GM21737 (cell line): ENCODE data around the gene AMELY.
"Not testable (repeated sequence)": the region's sequence is repeated elsewhere in the genome, so short reads cannot be mapped to it uniquely, and the experiment has no call there.

Source experiments
- ATAC-seq: cut with Tn5 transposase; IDR thresholded peaks from one replicate; pipeline ENCODE4 v1.9.1; 2021; ENCODE audit warnings: mild to moderate bottlenecking, moderate library complexity; ENCODE audit not compliant: unreplicated experiment

Gene AMELY, protein sequence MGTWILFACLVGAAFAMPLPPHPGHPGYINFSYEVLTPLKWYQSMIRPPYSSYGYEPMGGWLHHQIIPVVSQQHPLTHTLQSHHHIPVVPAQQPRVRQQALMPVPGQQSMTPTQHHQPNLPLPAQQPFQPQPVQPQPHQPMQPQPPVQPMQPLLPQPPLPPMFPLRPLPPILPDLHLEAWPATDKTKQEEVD

DNA sequence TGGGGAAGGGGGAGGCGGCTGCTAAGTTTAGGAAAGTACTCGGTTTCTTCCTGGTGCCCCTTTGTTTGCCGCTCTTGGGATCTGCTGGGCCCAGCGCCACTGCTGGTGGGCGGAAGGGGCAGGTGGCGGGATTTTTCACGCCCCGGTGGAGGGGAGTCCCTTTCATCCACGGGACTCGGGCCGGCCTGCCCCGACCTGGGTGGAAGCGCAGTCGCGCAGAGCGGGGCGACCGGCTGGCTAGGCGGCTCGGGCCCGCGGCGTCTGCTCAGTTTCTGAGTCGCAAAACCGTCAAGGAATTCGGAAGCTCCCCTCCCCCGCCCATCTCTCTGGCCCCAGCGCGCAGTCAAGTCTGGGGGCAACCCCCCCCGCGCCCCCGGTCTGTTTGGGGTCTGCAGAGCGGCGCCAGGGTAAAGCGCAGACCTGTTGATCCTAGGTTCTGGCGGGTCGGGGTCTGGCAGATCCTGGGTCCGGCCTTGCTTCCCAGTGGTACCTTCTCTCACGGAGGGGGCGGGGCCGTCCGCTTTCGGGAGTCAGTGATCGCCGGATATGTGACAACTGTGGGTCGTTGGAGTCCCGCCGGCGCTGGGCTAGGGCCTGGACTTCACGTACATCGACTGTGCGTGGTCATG is at the start of gene AMELY:
Gene AMELY, minus strand, starts transcription at position 500 of the 629 bp plus-strand sequence. CDS start 39,144 bp downstream, outside the sequence.
- ATAC-seq: no peak

DNA sequence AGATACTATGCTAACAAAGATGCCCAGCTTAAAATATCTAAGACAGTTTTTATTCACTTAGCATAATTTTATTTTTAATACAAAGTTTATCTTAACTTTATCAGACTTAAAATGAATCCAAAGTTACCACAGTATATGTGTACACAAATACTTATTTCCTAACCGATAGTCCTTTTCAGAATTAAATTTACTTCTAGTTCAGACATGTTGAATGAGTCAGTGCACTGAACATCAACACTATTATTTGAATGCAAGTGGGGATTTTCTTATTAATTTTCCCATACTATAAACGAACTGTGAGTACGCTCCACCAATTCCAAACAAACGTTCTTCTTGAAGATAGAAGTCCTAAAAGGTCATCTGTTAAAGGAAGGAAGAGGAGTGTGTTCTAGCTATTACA is 38.4 kb upstream of the AMELY start:
- ATAC-seq: no peak

DNA sequence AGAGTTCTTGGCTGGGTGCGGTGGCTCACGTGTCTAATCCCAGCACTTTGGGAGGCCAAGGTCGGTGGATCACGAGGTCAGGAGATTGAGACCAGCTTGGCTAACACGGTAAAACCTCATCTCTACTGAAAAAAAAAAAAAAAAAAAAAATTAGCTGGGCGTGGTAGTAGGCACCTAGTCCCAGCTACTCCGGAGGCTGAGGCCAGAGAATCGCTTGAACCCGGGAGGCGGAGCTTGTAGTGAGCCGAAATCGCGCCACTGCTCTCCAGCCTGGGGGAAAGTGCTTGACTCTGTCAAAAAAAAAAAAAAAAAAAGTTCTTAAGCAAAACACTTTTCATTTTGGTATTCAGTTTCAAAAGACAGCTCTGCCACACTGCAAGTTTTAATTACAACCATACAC is 36.8 kb upstream of the AMELY start:
- ATAC-seq: no peak

DNA sequence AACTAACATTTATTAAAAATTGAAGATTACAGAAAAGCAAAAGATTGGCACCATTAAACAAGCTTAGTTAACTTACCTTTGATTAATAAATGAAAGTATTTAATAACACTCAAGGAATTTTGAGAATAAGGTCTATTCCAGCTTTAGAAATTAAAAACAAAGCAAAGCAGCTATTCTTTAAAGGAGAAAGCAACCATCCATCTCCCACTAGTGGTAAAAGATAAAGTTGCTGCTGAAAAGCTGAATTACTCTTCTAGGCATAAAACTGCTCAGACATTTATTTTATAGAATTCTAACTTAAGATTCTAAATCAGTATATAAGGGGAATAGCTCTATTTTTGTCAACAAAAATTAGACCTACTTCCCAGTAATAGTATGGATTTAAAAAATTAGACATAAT is 36.1 kb upstream of the AMELY start:
- ATAC-seq: no peak

DNA sequence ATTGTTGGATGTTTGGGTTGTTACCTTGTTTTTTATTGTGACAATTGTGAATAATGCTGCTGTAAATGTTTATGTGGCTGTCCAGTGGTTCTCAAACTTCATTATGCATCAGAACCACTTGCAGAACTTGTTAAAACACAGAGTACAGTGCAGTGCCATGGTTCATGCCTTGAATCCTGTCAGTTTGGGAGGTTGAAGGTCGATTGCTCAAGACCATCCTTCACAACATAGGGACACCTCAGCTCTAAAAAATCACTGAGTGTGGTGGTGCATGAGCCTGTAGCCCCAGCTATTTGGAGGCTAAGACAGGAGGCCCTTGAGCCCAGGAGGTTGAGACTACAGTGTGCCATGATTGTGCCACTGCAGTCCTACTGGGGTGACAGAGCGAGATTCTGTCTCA is 23.9 kb upstream of the AMELY start:
- no peak for ATAC-seq

DNA sequence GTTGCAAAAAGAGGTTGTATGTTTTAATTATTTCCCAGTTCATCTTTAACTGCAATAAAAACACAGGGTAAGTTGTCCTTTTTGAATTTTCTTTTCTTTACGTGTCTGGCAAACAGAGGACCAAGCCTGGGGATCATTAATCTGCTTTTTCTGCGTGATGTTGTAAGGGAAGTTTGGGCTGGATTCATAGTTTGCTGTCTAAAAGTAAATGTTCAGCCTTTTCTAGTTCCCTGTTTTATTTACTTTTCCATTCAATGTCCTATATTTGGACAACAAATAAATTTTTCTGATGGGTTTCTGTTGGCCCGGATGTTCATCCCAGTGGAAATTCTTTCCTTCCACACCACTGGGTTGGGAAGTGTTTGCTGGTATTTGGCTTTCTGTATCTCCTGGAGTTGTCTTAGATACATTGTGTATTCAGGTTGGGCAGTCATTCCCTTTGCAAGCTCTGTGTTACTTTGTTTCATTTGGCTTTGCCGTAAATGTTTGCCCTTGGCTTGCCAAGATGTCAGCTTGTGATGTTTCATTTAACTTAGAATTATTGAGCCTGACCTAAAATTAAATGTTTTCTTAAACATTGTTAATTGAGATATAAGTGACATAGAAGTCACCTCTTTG is 20.3 kb upstream of the AMELY start:
- no peak for ATAC-seq

DNA sequence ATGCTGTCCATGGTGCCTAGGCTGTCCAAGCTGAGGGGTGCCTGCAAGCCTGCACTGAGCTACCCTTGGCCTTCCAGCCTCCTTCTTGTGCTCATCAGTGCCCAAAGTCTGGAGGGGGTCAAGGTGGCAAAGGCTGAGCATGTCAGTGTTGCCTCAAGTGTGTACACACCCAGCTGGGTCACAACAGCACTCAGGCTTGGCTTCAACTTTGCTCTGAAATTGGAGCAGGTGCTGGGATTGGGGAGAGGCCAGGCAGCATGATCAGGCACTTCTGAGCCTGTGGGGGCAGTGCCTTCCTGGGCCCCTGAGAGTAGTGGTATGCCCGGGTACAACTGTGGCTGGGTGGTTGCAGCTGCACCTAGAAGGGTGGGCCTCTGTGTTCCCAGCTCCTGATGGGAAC is 17.7 kb upstream of the AMELY start:
- no peak for ATAC-seq

DNA sequence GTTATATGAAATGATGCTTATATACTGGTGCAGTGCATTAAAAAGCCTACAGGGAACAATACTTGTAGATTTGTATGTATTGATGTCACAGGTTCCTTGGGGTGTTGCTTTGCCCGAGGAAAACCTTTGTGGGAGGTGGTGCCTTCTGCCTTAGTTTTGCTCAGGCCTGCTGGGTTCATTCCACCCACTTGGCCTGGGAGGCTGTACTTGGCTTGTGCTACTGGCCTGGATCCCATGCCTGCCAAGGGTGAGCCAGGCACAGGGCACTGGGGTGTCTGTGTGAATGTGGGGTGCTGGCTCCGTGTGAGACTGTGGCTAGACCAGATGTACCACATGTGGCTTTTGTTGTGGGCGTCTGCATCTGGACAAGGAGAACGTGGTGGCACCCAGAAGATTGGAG is 16.7 kb upstream of the AMELY start:
- no peak for ATAC-seq

DNA sequence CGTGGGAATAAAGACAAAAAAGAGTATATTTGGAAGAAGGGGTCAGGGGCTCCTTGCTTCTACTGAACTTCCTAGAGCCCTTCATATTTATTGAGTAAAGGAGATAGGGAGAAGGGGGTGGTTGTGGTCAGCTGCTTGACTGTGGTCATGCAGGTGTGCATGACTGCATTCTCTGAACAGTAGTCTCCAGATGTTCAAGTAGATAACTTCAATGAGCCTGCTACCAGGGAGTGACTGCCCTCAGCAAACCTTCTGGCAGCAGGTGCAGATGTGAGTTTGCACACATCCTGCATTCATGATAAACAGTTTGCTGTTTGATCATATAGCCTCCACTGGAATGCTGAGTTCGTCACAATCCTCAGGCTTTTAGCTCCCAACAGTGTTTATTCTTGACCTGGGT is 9.5 kb upstream of the AMELY start:
- no peak for ATAC-seq

DNA sequence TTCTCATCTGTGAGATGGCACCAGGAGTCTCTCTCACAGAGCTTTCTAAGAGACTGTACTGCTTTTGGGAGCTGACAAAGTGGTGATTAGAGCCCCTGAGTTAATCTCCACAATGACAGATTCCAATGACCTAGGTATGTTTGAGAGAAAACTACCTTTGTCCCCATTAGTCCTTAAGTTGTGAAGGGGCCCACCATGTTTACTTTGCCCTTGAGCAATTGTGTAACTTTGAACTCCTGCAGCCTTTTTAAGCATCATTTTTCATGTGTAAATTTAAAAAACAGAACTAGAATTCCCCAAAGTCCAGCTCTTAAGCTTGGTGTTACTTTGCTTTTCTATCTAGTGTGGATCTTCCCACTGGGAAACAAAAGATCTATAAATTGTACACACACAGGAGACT is 1.8 kb upstream of the AMELY start:
- ATAC-seq: no peak

DNA sequence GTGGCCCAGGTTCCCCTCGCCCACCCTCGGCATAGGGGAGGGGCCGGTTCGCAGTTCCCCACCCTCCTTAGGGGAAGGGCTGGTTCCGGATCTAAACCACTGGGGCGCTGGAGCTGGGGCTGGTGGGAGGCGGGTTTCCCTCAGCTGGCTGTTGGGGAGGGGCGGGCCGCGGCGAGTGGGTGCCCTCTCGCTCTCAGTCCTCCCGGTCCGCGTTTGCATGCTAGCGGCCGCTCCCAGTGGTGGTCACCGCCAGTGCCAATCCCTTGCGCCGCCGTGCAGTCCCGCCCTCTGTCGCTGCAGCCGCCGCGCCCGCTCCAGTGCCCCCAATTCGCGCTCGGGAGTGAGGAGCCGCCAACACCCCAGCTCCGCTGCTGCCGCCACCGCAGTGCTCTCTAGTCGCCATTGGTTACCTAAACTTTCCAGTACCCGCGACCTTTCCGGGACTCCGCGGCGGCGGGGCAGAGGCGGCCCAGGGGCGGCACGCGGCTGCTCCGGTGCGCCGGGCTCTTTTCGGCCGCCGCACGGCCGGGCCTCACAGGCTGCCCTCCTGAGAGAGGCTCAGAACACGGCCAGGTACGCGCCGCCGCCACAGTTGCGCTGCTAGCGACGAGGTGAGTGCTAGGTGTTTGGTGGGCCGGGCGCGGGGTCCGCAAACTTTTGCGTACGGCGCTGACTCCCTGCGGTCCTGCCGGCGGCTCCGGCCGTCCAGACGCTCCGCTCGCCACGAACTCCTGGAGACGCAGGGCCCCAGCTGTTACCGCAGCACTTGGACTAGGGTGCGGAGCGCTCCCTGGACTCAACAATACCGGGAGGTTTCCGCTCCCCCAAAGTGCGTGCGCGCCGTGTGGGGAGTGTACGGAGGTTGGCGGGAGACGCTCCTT is 940 bp downstream of the AMELY start, which contains the start of gene TBL1Y:
Gene TBL1Y, plus strand, starts transcription at position 326 of the 881 bp plus-strand sequence. CDS start 114,388 bp downstream, outside the sequence.
- ATAC-seq: no peak

DNA sequence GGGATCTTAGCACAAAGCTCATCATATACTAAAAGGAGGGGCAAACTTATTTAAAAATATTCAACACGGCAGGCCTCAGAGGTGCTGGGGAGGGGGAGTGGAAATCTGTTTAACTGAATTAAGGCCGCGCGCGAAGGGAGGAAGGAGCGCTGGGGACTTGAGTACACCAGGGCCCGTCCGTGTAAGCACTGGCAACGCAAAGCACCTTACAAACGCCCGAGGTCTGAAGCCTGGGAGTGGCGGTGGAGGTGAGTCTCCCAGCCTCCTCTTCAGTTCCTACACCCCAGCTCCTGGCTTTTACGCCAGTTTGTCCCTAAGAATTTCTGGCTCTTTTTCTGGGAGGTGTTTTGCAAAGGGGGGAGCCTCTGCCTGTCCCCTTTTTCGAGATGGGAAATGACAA is 1.7 kb downstream of the AMELY start:
- ATAC-seq: no peak

DNA sequence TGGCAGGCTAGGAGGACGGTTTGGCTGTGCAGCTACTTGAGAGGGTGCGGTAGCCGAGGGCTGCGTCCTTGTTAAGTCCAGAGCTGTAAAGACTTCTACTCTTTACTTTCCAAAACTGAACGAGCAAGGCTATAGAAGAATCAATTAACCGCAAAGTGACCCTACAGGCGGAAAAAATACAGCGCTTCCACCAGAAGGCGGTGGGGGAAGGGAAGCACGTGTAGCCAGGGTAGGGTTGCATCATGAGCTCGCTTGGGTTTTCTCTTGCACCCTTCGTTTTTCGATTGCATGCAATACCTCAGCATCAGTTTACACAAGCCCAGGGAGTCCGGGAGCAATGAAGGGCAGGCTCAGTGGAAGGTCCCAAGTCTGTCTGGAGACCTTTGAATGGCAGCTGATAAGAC is 2.4 kb downstream of the AMELY start:
- ATAC-seq: no peak

DNA sequence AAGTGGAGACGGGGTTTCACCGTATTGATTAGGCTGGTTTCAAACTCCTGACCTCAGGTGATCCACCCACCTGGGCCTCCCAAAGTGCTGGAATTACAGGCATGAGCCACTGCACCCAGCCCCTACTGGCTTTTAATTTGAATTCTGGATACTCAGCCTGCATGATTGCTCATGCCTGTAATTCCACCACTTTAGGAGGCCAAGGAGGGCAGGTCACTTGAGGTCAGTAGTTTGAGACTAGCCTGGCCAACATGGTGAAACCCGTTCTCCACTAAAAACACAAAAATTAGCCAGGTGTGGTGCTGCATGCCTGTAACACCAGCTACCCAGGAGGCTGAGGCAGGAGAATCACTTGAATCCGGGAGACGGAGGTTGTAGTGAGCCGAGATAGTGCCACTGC is 3.5 kb downstream of the AMELY start:
- not testable (repeated sequence) for ATAC-seq

DNA sequence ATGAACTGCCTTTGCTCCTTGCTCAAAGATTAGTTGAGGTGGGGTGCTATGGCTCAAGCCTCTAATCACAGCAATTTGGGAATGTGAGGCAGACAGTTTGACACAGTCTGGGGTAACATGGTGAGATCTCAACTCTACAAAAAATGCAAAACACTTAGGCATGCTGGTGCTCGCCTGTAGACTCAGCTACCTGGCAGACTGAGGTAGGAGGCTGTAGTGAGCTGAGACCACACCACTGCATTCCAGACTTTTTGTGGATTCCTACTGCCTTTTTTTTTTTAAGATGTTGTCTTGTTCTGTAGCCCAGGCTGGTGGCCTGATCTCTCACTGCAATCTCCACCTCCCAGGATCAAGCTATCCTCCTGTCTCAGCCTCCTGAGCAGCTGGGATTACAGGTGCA is 4.0 kb downstream of the AMELY start:
- ATAC-seq: no peak

DNA sequence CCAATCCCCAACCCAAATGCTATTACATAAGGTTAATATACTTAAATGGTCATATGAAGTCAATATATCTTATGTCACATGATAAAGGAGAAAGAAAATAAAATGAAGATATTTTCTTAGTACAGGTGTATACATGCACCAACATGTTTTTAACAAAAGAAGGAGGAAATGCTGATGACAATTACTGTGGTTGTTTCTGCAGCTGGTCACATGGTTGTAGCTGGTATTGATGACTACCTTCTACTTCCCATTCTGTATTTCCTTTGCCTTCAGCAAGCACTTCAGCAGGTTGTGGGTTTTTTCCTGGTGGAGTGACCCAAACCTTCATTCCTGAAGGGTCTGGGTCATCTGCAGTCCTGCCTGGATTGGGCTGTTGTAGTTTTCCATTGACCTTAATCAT is 9.4 kb downstream of the AMELY start:
- not testable (repeated sequence) for ATAC-seq

DNA sequence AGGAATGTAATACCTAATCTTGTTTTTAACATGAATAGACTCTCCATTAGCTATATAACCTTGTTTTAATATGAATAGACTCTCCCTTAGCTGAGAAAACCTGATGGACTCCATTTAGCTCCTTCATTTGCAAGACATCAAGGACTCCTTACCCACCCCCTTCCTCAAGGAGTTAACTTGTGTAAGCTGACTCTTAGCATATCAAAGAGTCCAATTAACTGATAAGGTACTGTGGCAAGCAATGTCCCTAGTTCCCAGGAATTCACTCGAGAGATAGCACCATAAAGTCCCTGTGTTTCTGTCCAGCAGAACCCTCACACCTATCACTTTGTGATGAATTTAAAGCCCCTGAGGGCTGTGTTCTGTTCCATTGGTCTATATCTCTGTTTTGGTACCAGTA is 16.3 kb downstream of the AMELY start:
- ATAC-seq: no peak

DNA sequence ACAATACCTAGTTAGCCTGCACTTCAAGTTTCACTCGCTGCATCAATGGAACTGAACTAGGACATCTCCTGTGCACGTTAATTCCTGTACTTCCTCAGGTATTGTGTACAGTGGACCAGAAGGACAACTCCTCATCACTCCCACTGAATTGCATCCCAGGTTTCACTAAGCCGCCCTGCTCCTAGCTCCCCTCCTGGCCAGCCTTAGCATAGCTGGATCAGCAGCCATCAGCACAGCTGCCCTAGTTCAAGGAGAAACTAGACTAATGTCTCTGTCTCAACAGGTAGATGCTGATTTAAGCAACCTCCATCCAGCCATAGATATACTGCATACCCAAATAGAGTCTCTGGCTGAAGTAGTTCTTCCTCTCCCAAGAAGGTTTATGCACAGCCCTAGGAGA is 17.1 kb downstream of the AMELY start:
- no peak for ATAC-seq

DNA sequence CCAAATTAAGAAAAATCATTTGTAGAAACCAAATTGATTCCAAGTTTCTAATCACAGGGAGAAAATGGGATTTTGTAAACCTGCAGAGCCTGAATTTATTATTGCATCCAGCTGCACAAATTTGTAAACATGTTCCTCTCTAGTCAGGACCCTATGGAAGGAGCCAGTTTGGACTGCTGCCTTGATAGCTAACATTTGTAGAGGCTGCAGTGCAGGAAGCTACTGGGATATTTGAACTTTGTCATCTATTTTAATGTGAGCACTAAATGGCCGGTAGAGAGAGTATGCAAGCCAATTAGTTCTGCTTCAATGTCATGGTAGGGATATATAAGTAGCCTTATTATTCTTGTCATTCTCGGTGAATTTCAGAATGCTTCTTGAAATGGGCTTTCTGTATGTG is 62.2 kb downstream of the AMELY start:
- ATAC-seq: no peak

DNA sequence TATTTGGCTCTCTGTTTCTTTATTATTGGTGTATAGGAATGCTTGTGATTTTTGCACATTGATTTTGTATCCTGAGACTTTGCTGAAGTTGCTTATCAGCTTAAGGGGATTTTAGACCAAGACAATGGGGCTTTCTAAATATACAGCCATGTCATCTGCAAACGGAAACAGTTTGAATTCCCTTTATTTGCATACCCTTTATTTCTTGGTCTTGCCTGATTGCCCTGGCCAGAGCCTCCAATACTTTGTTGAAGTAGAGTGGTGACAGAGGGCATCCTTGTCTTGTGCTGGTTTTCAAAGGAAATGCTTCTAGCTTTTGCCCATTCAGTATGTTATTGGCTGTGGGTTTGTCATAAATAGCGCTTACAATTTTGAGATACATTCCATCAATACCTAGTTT is 68.9 kb downstream of the AMELY start:
- ATAC-seq: not testable (repeated sequence)
